Panc1 (cell line): ENCODE measurements around the gene NEMP1. TPM values are rescaled to one million over a fixed set of nuclear protein-coding genes. Genes with fewer than 3 reads are reported as not detected.

Source experiments
- ATAC-seq: fragments of 200-7000 bp; cut with Tn5 transposase; 2 replicates; pipeline ENCODE4 v1.9.1; 2020; ENCODE audit warnings: mild to moderate bottlenecking, moderate library complexity
- BruUV-seq: library from RNA; stranded (reverse); fragments of 400-500 nt; replicated peaks from 2 replicates; lab custom pipeline; 2021; lab: Mats Ljungman, UMichigan
- CTCF ChIA-PET: fragments of 300-600 bp; sonication (Branson Sonifier 250); formaldehyde crosslinking; loops from one replicate; lab custom pipeline; 2022; ENCODE audit warnings: antibody characterized with exemption; lab: Charles Lee
- POLR2A ChIA-PET: fragments of 300-600 bp; sonication (Branson Sonifier 250); formaldehyde crosslinking; loops from one replicate; lab custom pipeline; 2022; ENCODE audit warnings: antibody characterized with exemption; lab: Charles Lee
- DNase-seq: peaks from one replicate; pipeline ENCODE4 v3.0.0-alpha.2; 2010; ENCODE audit warnings: low read depth, low spot score
- H3K27ac ChIP-seq: 2 replicates; pipeline ENCODE4 v1.5.1; 2011; ENCODE audit warnings: mild to moderate bottlenecking, low read length, inconsistent platforms
- H3K27me3 ChIP-seq: fragments of 200-500 bp; sonication (Bioruptor generic); 2 replicates; pipeline ENCODE4 v1.6.0; 2014; ENCODE audit warnings: low read length, inconsistent platforms; ENCODE audit not compliant: control insufficient read depth, insufficient read depth
- H3K36me3 ChIP-seq: fragments of 200-500 bp; sonication (Bioruptor generic); 2 replicates; pipeline ENCODE4 v1.5.1; 2014; ENCODE audit warnings: inconsistent platforms, mild to moderate bottlenecking, low read length, moderate library complexity; ENCODE audit not compliant: control insufficient read depth, insufficient read depth
- H3K4me1 ChIP-seq: 2 replicates; pipeline ENCODE4 v1.5.1; 2011; ENCODE audit warnings: inconsistent platforms, mild to moderate bottlenecking, low read length, moderate library complexity; ENCODE audit not compliant: control insufficient read depth, insufficient read depth
- H3K4me3 ChIP-seq, 2 experiments: 2 replicates each; pipeline ENCODE4 v1.5.1; 2011 to 2012; ENCODE audit warnings: low read depth in 2 of 2, low read length in 2 of 2, mild to moderate bottlenecking in 2 of 2, inconsistent platforms in 1 of 2, moderate library complexity in 1 of 2
- H3K9me3 ChIP-seq: fragments of 200-500 bp; sonication (Bioruptor generic); 2 replicates; pipeline ENCODE4 v1.5.1; 2014; ENCODE audit warnings: low read depth, mild to moderate bottlenecking, inconsistent platforms, low read length, moderate library complexity; ENCODE audit not compliant: control insufficient read depth, insufficient read depth
- CTCF ChIP-seq: fragments of 450-650 bp; IDR thresholded peaks from 2 replicates; pipeline ENCODE4 v1.5.1; 2017; ENCODE audit warnings: mild to moderate bottlenecking
- POLR2AphosphoS5 ChIP-seq: IDR thresholded peaks from 2 replicates; pipeline ENCODE4 v1.6.1; 2012; ENCODE audit warnings: mild to moderate bottlenecking, low read depth, low read length, moderate library complexity
- REST ChIP-seq, 2 experiments: IDR thresholded peaks; 2 replicates each; pipeline ENCODE4 v1.6.1; 2011 to 2012; ENCODE audit warnings: low read depth in 2 of 2, control low read depth in 1 of 2, low read length in 1 of 2, mild to moderate bottlenecking in 1 of 2, moderate library complexity in 1 of 2; ENCODE audit not compliant: insufficient read depth in 1 of 2
- SIN3A ChIP-seq: IDR thresholded peaks from 2 replicates; pipeline ENCODE4 v1.6.1; 2012; ENCODE audit warnings: low read depth, mild to moderate bottlenecking, low read length, moderate library complexity, borderline replicate concordance; ENCODE audit not compliant: insufficient read depth
- TCF7L2 ChIP-seq: IDR thresholded peaks from 2 replicates; pipeline ENCODE4 v1.6.1; 2011; ENCODE audit warnings: mild to moderate bottlenecking, low read depth, low read length, inconsistent platforms
- in situ Hi-C: cut with HindIII; loops from 2 replicates; pipeline ENCODE4 v1.10.0; 2016; ENCODE audit warnings: low sequenced_read_pairs, low pct_unique_long_range_greater_than_20kb
- intact Hi-C: fragments of 100-400 bp; cut with micrococcal nuclease; formaldehyde crosslinking; loops from one replicate; pipeline ENCODE4 v1.10.0; 2022; ENCODE audit not compliant: unreplicated experiment
- total RNA-seq: library from RNA; stranded (reverse); gene quantifications from one replicate; pipeline ENCODE4 v1.2.1, GENCODE V29; 2021; ENCODE audit not compliant: unreplicated experiment

The NEMP1 gene
- total RNA-seq, 1 experiment from 2014 or later, result 46.9 TPM

GRCh38 chr12:57104292-57104910 lies 25.8 kb upstream of the NEMP1 start:
- H3K9me3 ChIP-seq, result no peaks in the 10 kb centered on the region
- no peak overlapping the region for H3K4me3 ChIP-seq
- in situ Hi-C loops, result no loop called here
- DNase-seq (no peak), ATAC-seq (no peak)
- H3K36me3 ChIP-seq, result no peaks in the 10 kb centered on the region
- H3K27me3 ChIP-seq, result no peaks in the 10 kb centered on the region
- no TSS peak for BruUV-seq
- intact Hi-C loops, result no loop called here
- ChIA-PET POLR2A (interaction anchor here (1.1 kb wide), 1 partner anchor 81 kb away, joined by 7 read pairs; no protein-coding TSS in a partner anchor), CTCF (no interaction called here)
- TF ChIP-seq TCF7L2 (no peak), SIN3A (no peak), POLR2AphosphoS5 (no peak), CTCF (no peak), REST (IDR thresholded peaks at IDR 0.05; ENCODE audit: insufficient read depth in 1 of 2, low read depth in 2 of 2, low read length in 1 of 2) (no peak)
- H3K27ac ChIP-seq, result no peak overlapping the region
- peaks cover 4% of the 10 kb centered on the region; the same call in 1 of the 2 replicates for H3K4me1 ChIP-seq

- no peak overlapping the region for H3K27ac ChIP-seq
- peaks cover 4% of the 10 kb centered on the region; the same call in 1 of the 2 replicates for H3K4me1 ChIP-seq
- CTCF ChIA-PET, result no interaction called here
- no peaks in the 10 kb centered on the region for H3K9me3 ChIP-seq
- H3K27me3 ChIP-seq, result no peaks in the 10 kb centered on the region
- in situ Hi-C loops (no loop called here), intact Hi-C loops (no loop called here)
- no TSS peak for BruUV-seq
- POLR2A ChIA-PET, result no interaction called here
- H3K4me3 ChIP-seq, result no peak overlapping the region
- no peaks in the 10 kb centered on the region for H3K36me3 ChIP-seq
- no peak for ATAC-seq
- DNase-seq, result no peak
- TF ChIP-seq POLR2AphosphoS5 (no peak), TCF7L2 (no peak), REST (IDR thresholded peaks at IDR 0.05; ENCODE audit: insufficient read depth in 1 of 2, low read depth in 2 of 2, low read length in 1 of 2) (no peak), CTCF (no peak), SIN3A (no peak)
These were observed 25.3 kb upstream of the NEMP1 start for GRCh38 chr12:57103856-57104255.
